ENCODE results near the gene PIANP. TPM values are rescaled to one million over a fixed set of nuclear protein-coding genes. Genes with fewer than 3 reads are reported as not detected.

The PIANP gene
- total RNA-seq, 1 experiment from 2014 or later, result not detected

- H3K4me1 ChIP-seq (ENCODE audit: control insufficient read depth in 1 of 2, insufficient read depth in 2 of 2, low read length in 2 of 2), result no peaks in the 10 kb centered on the region
- BruUV-seq (replicated peaks), result no TSS peak
- no peaks in the 10 kb centered on the region for H3K9me3 ChIP-seq (ENCODE audit: control insufficient read depth in 1 of 2, insufficient read depth in 1 of 2, low read depth in 1 of 2, low read length in 2 of 2)
- H3K9ac ChIP-seq (ENCODE audit: low read length), result no peak overlapping the region
- no peak overlapping the region for H3K27ac ChIP-seq (ENCODE audit: low read depth, low read length)
- POLR2A ChIA-PET, result no interaction called here
- TF ChIP-seq ZFX (IDR thresholded peaks at IDR 0.05) (no peak), MAX (IDR thresholded peaks at IDR 0.05) (no peak), POLR2A (IDR thresholded peaks at IDR 0.05; ENCODE audit: borderline replicate concordance, extremely low read depth, insufficient read depth, insufficient read length) (no peak), ZBTB33 (IDR thresholded peaks at IDR 0.05; ENCODE audit: extremely low read depth, insufficient replicate concordance, low read length) (no peak), EGR1 (IDR thresholded peaks at IDR 0.05; ENCODE audit: low read depth) (no peak), ELF1 (IDR thresholded peaks at IDR 0.05; ENCODE audit: borderline replicate concordance, low read depth) (no peak), CEBPB (IDR thresholded peaks at IDR 0.05; ENCODE audit: low read depth) (no peak), SRF (IDR thresholded peaks at IDR 0.05; ENCODE audit: low read depth) (no peak), ZNF274 (IDR thresholded peaks at IDR 0.05; ENCODE audit: low read depth, low read length) (no peak), RAD21 (IDR thresholded peaks at IDR 0.05; ENCODE audit: low read depth) (no peak), CBX3 (IDR thresholded peaks at IDR 0.05; ENCODE audit: low read depth) (no peak), TCF7L2 (IDR thresholded peaks at IDR 0.05; ENCODE audit: borderline replicate concordance, extremely low read depth, insufficient read depth, insufficient read length) (no peak), EZH2 (IDR thresholded peaks at IDR 0.05) (no peak), CTCF (IDR thresholded peaks at IDR 0.05 in 2 of 3, conservative IDR thresholded peaks at IDR 0.05 in 1 of 3; ENCODE audit: borderline replicate concordance in 1 of 3, insufficient read depth in 1 of 3, low read depth in 2 of 3, low read length in 2 of 3) (no peak)
- CTCF ChIA-PET, result no interaction called here
- no peaks in the 10 kb centered on the region for H3K9me2 ChIP-seq (ENCODE audit: insufficient read depth)
- ATAC-seq (no peak), DNase-seq (ENCODE audit: low read depth, low spot score) (no peak)
- peaks cover 9 to 10% of the 10 kb centered on the region in 2 experiments; a peak in 2 of 4 replicates for H3K36me3 ChIP-seq (ENCODE audit: control insufficient read depth in 1 of 2, insufficient read depth in 2 of 2, low read length in 2 of 2)
- H4K20me1 ChIP-seq (ENCODE audit: insufficient read depth), result no peaks in the 10 kb centered on the region
- RAD21 ChIA-PET (ENCODE audit: low non-redundant PET in 1 of 2, low total read pairs in 2 of 2, uncharacterized antibody in 2 of 2, unreplicated experiment in 2 of 2), result no interaction called here
- H2AFZ ChIP-seq (ENCODE audit: low read depth, low read length, poor library complexity, severe bottlenecking), result no peak overlapping the region
- intact Hi-C loops (cut with micrococcal nuclease), result no loop called here
- no peak overlapping the region for H3K4me3 ChIP-seq (replicated peaks in 1 of 2; ENCODE audit: low read depth in 1 of 2, low read length in 2 of 2)
- no peaks in the 10 kb centered on the region for H3K79me2 ChIP-seq (ENCODE audit: insufficient read depth, low read length)
- no peak overlapping the region for H3K4me2 ChIP-seq (ENCODE audit: low read length)
- no peaks in the 10 kb centered on the region for H3K27me3 ChIP-seq (ENCODE audit: insufficient read depth, low read length)
Observed at GRCh38 chr12:6652391-6652790, 48.2 kb downstream of the PIANP start.
